K562 (cell line): ENCODE results near the gene MIF.

ENCODE experiments used
- BRF2 ChIP-seq: IDR thresholded peaks from 3 replicates; pipeline ENCODE4 v1.6.1; 2011; ENCODE audit warnings: borderline replicate concordance, mild to moderate bottlenecking; ENCODE audit not compliant: insufficient read length, insufficient read depth
- COPS2 ChIP-seq: fragments of 450-650 bp; conservative IDR thresholded peaks from 2 replicates; pipeline ENCODE4 v1.6.1; 2016; ENCODE audit warnings: mild to moderate bottlenecking, moderate library complexity
- CTCF ChIP-seq, 3 experiments: IDR thresholded peaks in 2 of 3; conservative IDR thresholded peaks in 1 of 3; 2 replicates each; pipeline ENCODE4 v1.5.1; 2011 to 2012; ENCODE audit warnings: low read length in 3 of 3, mild to moderate bottlenecking in 3 of 3, control low read depth in 2 of 3, improper control_type of control experiment in 1 of 3, inconsistent platforms in 1 of 3, low read depth in 1 of 3, mixed read lengths in 1 of 3, moderate library complexity in 1 of 3; ENCODE audit not compliant: insufficient read depth in 2 of 3
- ETS1 ChIP-seq: conservative IDR thresholded peaks from 2 replicates; pipeline ENCODE4 v1.6.1; 2011; ENCODE audit warnings: low read depth, mild to moderate bottlenecking, low read length; ENCODE audit not compliant: control insufficient read depth
- EZH2 ChIP-seq: IDR thresholded peaks from 2 replicates; pipeline ENCODE4 v1.6.1; 2012; ENCODE audit warnings: low read depth, mild to moderate bottlenecking, inconsistent platforms, low read length, borderline replicate concordance
- HMG20B ChIP-seq: fragments of 250-450 bp; sonication (Bioruptor Pico); IDR thresholded peaks from 2 replicates; pipeline ENCODE4 v1.5.0; 2021; ENCODE audit warnings: mild to moderate bottlenecking
- NFYB ChIP-seq: IDR thresholded peaks from 2 replicates; pipeline ENCODE4 v1.6.1; 2011; ENCODE audit warnings: mild to moderate bottlenecking, moderate library complexity; ENCODE audit not compliant: insufficient read length; ENCODE audit errors: extremely low read depth
- NUFIP1 ChIP-seq: fragments of 450-650 bp; IDR thresholded peaks from 2 replicates; pipeline ENCODE4 v1.6.1; 2018; ENCODE audit not compliant: partially characterized antibody
- SMARCA5 ChIP-seq: fragments of 450-650 bp; IDR thresholded peaks from 2 replicates; pipeline ENCODE4 v1.6.1; 2016
- ZNF124 ChIP-seq: sonication (generic); formaldehyde crosslinking; IDR thresholded peaks from 2 replicates; pipeline ENCODE4 v1.8.1; 2022; ENCODE audit warnings: missing genetic modification reagents
- ZNF318 ChIP-seq, 2 experiments: fragments of 450-650 bp; IDR thresholded peaks; 2 replicates each; pipeline ENCODE4 v1.6.1; 2016; ENCODE audit warnings: mild to moderate bottlenecking in 2 of 2, borderline replicate concordance in 1 of 2, low read depth in 1 of 2, moderate library complexity in 1 of 2
- TF ChIP-seq, protein P1 (sequence below): IDR thresholded peaks from 2 replicates; pipeline ENCODE4 v1.6.1; 2016; ENCODE audit warnings: missing genetic modification characterization, missing compliant biosample characterization

- TF ChIP-seq BRF2 (no peak), ZNF124 (CRISPR knock-in tag) (no peak), CTCF (IDR thresholded peaks at IDR 0.05 in 2 of 3, conservative IDR thresholded peaks at IDR 0.05 in 1 of 3; ENCODE audit: insufficient read depth in 2 of 3, low read depth in 1 of 3, low read length in 3 of 3) (no peak), COPS2 (no peak), EZH2 (no peak), HMG20B (CRISPR knock-in tag) (no peak), NFYB (no peak), ETS1 (no peak), ZNF318 (IDR thresholded peaks at IDR 0.05; ENCODE audit: borderline replicate concordance in 1 of 2, low read depth in 1 of 2) (no peak), SMARCA5 (no peak), NUFIP1 (no peak)
- TF ChIP-seq, protein P1, sequence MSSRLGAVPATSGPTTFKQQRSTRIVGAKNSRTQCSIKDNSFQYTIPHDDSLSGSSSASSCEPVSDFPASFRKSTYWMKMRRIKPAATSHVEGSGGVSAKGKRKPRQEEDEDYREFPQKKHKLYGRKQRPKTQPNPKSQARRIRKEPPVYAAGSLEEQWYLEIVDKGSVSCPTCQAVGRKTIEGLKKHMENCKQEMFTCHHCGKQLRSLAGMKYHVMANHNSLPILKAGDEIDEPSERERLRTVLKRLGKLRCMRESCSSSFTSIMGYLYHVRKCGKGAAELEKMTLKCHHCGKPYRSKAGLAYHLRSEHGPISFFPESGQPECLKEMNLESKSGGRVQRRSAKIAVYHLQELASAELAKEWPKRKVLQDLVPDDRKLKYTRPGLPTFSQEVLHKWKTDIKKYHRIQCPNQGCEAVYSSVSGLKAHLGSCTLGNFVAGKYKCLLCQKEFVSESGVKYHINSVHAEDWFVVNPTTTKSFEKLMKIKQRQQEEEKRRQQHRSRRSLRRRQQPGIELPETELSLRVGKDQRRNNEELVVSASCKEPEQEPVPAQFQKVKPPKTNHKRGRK (tag): no peak
Measured at GRCh38 chr22:23910496-23911190, 16.5 kb downstream of the MIF start.
